ENCODE results near the gene STAP1. TPM values are rescaled to one million over a fixed set of nuclear protein-coding genes. Genes with fewer than 3 reads are reported as not detected.

STAP1 gene
- total RNA-seq, 2 donors from 2014 or later: not detected

- no peaks in the 10 kb centered on the region for H3K36me3 ChIP-seq (replicated peaks in 1 of 2; ENCODE audit: insufficient read depth in 1 of 2, low read depth in 2 of 2)
- no peak overlapping the region for H3K4me3 ChIP-seq
- TF ChIP-seq POLR2A (IDR thresholded peaks at IDR 0.05): no peak
- TF ChIP-seq CTCF (IDR thresholded peaks at IDR 0.05): no peak
- H3K27ac ChIP-seq: no peak overlapping the region
- no peaks in the 10 kb centered on the region for H3K27me3 ChIP-seq
- WGBS, 2 donors: 74 to 81% methylated on average over 3 of the region's 3 CpGs
- ATAC-seq (no peak), DNase-seq (no peak)
- intact Hi-C loops (cut with DNase I): no loop called here
- H3K4me1 ChIP-seq: no peaks in the 10 kb centered on the region
- peaks cover 0 to under 1% (median 0%) of the 10 kb centered on the region in 3 donors for H3K9me3 ChIP-seq
Observed at GRCh38 chr4:67604749-67605148, 46.2 kb downstream of the STAP1 start.

GRCh38 chr4:67608027-67608426 lies 49.5 kb downstream of the STAP1 start:
- H3K4me1 ChIP-seq: no peaks in the 10 kb centered on the region
- intact Hi-C loops (cut with DNase I): no loop called here
- no peaks in the 10 kb centered on the region for H3K36me3 ChIP-seq (replicated peaks in 1 of 2; ENCODE audit: insufficient read depth in 1 of 2, low read depth in 2 of 2)
- no peak for DNase-seq
- H3K9me3 ChIP-seq: peaks cover 0 to 4% (median 0%) of the 10 kb centered on the region in 3 donors
- ATAC-seq: no peak
- no peak overlapping the region for H3K4me3 ChIP-seq
- no peak overlapping the region for H3K27ac ChIP-seq
- TF ChIP-seq CTCF (IDR thresholded peaks at IDR 0.05) (no peak), POLR2A (IDR thresholded peaks at IDR 0.05) (no peak)
- H3K27me3 ChIP-seq: no peaks in the 10 kb centered on the region
- WGBS, 2 donors: 91 to 92% methylated on average over 4 of the region's 4 CpGs

- no peaks in the 10 kb centered on the region for H3K27me3 ChIP-seq
- intact Hi-C loops (cut with DNase I): loop anchor here (10.0 kb wide), 1 partner anchor 59 kb away; the partner anchor contains the start of gene STAP1
- no peak overlapping the region for H3K27ac ChIP-seq
- DNase-seq: peak in 1 of 4 donors; percentile 41
- WGBS, 2 donors: 54 to 59% methylated on average over 4 of the region's 4 CpGs
- H3K4me3 ChIP-seq: no peak overlapping the region
- H3K36me3 ChIP-seq (replicated peaks in 1 of 2; ENCODE audit: insufficient read depth in 1 of 2, low read depth in 2 of 2): no peaks in the 10 kb centered on the region
- ATAC-seq: peak; percentile 21
- peaks cover 0 to 4% (median 0%) of the 10 kb centered on the region in 3 donors for H3K9me3 ChIP-seq
- no peak for TF ChIP-seq POLR2A (IDR thresholded peaks at IDR 0.05)
- TF ChIP-seq CTCF (IDR thresholded peaks at IDR 0.05): no peak
- no peaks in the 10 kb centered on the region for H3K4me1 ChIP-seq
Observed at GRCh38 chr4:67614186-67614585, 55.7 kb downstream of the STAP1 start.

- ATAC-seq (no peak), DNase-seq (no peak)
Observed at GRCh38 chr4:67615119-67615518, 56.6 kb downstream of the STAP1 start.

More at GRCh38 chr4:67615119-67615518, 56.6 kb downstream of the STAP1 start:
- Histone ChIP-seq H3K4me3 (no peak overlapping the region), H3K4me1 (no peaks in the 10 kb centered on the region), H3K36me3 (replicated peaks in 1 of 2; ENCODE audit: insufficient read depth in 1 of 2, low read depth in 2 of 2) (no peaks in the 10 kb centered on the region), H3K9me3 (no peaks in the 10 kb centered on the region), H3K27ac (no peak overlapping the region), H3K27me3 (no peaks in the 10 kb centered on the region)
- WGBS, 2 donors: 92 to 99% methylated on average over 5 of the region's 5 CpGs
- intact Hi-C loops (cut with DNase I): loop anchor here (10.0 kb wide), 1 partner anchor 60 kb away; the partner anchor contains the start of gene STAP1
- TF ChIP-seq CTCF (IDR thresholded peaks at IDR 0.05): no peak
- TF ChIP-seq POLR2A (IDR thresholded peaks at IDR 0.05): no peak
